GM21515 (cell line): ENCODE results near the gene THSD4.

Experiments
- ATAC-seq: cut with Tn5 transposase; IDR thresholded peaks from one replicate; pipeline ENCODE4 v1.9.1; 2021; ENCODE audit not compliant: unreplicated experiment

THSD4 gene

GRCh38 chr15:71792521-71792920 is 677.2 kb downstream of the THSD4 start:
- ATAC-seq = no peak

DNA sequence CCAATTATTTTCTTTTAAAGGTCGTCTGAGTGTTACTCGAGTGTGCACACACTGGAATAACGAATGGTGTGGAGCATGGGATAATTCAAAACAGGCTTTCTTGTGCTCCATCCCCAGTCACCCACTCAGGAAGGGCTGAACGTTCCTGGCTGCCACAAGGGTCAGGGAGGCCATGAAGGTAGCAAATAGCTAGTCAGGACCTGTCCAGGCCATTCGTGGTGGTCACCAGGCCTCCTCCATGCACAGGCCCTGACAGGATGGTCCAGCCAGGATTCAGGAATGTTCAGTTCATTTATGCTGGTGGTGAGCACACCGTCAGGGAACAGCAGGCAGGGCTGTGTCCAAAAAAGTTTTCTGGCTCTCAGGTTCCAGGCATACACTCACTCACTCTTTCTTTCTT is 683.4 kb downstream of the THSD4 start:
- no peak for ATAC-seq

- no peak for ATAC-seq
Measured at GRCh38 chr15:71800190-71800589, 684.9 kb downstream of the THSD4 start.

DNA sequence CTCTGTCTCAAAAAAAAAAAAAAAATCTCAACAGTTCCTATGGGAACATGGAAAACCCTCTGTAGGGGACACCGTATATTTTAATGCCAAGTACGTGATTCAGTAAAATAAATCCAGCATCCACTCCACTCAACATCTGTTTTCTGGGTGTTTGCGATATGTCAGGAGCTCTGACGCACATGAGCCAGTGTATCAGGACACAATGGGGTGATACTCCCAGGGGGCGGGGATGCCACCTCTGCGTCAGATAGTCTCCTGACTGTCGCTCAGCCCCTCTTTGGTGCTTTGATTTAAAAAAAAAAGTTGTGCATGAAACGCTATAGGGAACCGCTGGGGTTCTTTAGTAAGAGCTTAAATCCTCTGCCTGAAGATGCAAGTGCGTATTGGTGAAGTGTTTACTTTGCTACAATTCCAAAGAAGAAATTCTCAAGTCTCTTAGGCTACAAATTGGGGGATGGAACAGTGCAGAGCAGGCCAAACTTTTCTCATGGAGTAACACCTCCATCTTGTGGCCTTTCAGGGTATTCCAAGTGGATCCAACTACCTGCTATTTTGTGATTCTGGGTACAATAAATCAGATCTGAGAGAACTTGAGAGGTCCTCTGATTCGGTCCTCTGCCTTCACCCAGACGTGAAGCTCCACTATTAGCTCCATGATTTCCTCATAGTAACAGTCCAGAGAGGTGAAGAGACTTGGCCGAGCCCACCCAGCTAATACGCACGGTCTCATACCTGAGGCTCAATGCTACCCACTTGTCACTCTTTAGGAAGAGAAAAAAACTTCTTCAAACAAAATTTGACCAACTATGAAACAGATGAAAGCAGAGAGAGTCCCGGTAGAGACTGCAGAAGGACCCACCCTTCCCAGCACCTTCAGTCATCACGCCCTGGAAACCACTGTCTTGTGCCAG is 685.8 kb downstream of the THSD4 start:
- ATAC-seq = no peak

DNA sequence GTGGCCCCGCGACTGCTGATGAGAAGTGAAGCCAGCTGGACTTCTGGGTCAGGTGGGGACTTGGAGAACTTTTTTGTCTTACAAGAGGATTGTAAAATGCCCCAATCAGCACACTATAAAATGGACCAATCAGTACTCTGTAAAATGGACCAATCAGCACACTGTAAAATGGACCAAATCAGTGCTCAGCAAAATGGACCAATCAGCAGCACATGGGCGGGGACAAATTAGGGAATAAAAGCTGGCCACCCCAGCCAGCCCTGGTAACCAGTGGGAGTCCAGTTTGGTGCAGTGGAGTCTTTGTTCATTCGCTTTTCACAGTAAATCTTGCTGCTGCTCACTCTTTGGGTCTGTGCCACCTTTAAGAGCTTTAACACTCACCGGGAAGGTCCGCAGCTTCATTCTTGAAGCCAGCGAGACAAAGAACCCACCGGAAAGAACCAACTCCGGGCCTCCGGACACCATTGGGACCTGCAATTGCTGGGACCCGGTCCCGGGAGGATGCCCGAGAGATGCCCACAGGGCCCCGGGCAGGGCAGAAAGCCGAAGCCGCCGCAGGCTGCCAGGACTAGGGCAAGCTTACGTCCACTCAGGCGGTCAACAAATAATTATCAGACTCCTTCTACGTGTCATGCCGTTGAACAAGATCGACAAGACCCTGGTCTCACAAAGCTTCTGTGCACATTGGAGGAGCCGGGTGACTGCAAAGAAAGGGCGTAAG is 686.8 kb downstream of the THSD4 start:
- ATAC-seq = no peak

- ATAC-seq = no peak
Measured at GRCh38 chr15:71802770-71803169, 687.5 kb downstream of the THSD4 start.

DNA sequence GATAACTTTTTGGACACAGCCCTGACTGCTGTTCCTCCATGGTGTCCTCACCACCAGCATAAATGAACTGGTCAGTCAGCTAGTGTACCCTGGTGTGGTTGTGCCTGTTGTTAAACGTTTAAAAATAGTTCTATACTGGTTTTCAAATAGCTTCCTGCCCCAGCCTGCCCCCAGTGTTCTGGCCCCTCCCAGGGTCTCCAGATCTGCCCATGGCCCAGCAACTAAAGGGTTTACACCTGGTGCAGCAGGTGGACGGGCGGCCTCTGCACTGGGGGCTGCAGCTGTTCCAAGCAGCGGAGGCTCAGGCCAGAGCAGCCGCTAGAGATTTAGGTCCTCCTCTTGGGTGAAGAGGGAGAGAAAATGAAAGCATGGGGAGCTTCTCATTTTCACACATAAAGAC is 689.0 kb downstream of the THSD4 start:
- no peak for ATAC-seq

- ATAC-seq = no peak
Measured at GRCh38 chr15:71804695-71805470, 689.6 kb downstream of the THSD4 start.

DNA sequence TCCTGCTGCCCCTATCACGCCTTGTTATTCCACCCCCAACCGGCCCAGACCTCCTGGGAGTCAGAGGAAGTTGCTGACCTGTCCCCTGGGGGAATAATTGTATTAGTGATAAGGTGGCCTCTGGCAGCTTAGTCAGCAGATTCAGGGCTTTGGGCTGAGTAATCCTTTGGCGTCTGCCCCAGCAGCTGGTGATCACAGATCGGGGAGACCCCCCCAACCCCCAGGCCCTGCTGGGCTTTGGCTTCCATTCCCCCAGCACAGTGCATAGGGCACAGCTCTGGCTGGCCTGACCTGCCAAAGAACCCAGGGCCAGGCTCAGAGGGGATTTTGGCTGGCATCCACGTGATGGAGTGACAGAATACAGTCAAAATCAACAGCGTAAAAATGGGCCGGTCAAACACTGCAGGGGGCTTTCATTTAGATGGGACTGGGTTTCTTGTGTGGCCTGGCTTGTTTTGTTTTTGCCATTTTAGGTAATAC is 691.2 kb downstream of the THSD4 start:
- no peak for ATAC-seq

DNA sequence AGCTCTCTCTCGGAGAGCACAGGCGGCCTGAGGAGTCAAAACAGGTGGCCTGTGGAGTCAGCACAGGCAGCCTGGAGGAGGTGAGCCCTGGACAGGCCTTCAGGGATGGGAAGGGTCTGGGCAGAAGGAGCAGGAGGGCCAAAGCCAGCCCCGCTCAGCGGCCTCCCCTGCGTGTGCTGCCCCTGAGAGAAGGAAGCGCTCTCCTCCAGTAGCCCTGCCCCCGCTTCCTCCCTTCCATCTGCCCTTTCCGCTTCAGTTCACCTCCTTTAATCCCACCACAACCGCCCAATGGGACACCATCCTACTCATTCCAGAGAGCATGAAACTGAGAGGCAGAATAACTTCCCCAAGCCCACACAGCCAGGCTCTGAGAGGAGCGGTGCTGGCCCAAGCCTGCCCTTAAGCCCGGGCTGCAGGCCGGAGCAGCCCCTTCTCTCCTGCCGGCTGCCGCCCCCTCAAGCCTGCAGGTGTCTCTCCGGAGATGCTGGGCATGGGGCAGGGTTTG is 691.9 kb downstream of the THSD4 start:
- ATAC-seq = no peak

- ATAC-seq = no peak
Measured at GRCh38 chr15:71807691-71808091, 692.4 kb downstream of the THSD4 start.

GRCh38 chr15:71808311-71809020 is 693.2 kb downstream of the THSD4 start:
- no peak for ATAC-seq

DNA sequence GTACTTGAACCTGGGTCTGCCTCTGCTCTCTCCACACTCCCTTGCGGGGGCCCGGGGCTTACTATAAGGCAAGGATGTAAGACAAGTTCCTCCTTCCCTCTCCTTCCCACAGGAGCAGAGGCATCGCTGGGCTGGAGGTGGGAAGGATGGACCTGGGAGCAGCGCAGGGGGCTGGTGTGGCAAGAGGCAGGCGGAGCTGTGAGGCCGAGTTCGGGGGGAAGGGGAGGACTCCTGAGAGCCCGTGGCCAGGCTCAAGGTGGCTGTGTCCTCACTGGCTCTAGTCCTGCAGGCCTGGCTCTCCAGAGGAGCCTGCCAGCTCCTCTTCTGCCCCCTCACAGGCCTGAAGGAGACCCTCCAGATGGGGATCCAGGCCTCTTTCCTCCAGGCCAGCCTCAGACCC is 694.1 kb downstream of the THSD4 start:
- no peak for ATAC-seq

DNA sequence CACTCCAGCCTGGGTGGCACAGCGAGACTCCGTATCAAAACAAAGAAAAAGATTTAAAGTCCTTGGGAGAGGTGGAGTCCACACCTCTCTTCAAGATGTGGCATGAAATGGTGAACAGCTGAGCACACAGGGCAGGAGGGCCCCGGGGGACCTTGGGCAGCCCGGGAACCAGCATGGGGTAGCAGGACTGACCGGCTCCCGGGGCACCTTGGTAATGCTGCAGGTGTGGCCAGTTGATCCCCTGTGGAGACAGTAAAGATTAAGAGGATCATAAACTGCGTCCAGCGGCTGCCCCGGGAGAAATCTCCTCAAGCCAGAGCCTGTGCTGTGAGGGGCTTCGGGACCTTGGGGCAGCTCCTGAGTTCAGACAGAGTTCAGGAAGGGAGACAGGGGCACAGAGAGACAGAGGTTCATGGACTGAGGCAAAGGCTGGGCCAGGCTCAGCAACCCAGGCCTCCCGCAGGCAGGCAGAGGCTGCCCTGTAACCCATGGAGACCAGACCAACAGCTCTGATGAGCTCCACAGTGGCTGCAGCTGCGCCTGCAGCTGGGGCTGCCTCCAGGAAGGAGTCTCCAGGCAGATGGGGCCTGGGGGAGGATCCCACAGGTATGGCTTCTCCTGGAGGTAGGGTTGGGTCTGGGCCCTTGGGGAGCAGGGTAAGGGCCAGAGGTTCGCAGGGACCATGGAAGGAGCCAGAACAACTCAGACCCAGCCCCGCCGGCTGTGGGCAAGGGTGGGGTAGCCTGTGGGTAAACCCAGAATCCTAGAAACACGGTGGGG is 695.2 kb downstream of the THSD4 start, which contains the start of gene NR2E3:
NR2E3 (plus strand) TSS at position 299 of the 780 bp plus-strand sequence; CDS start at position 489, 190 bp downstream.
- ATAC-seq = no peak

- ATAC-seq = no peak
Measured at GRCh38 chr15:71811036-71811736, 695.9 kb downstream of the THSD4 start.

GRCh38 chr15:71811752-71812735 is 696.8 kb downstream of the THSD4 start:
- no peak for ATAC-seq

GRCh38 chr15:71812966-71813722 is 697.9 kb downstream of the THSD4 start:
- ATAC-seq = no peak
